Endothelial cell of umbilical vein (primary cell): ENCODE measurements around the gene ZFP36. TPM values are rescaled to one million over a fixed set of nuclear protein-coding genes. Genes with fewer than 3 reads are reported as not detected.

Source experiments
- Bru-seq: library from RNA; stranded (reverse); fragments of 400-500 nt; gene quantifications from one replicate; lab custom pipeline; 2021; lab: Mats Ljungman, UMichigan
- BruChase-seq, 2 experiments: library from RNA; stranded (reverse); fragments of 400-500 nt; gene quantifications; one replicate each; lab custom pipeline; 2021; lab: Mats Ljungman, UMichigan
- BruUV-seq: library from RNA; stranded (reverse); fragments of 400-500 nt; replicated peaks from 2 replicates; lab custom pipeline; 2021; lab: Mats Ljungman, UMichigan
- CTCF ChIA-PET: fragments of 300-600, 350-600 bp; sonication (Branson Sonifier 250); formaldehyde crosslinking; loops from one replicate; lab custom pipeline; 2021; ENCODE audit warnings: antibody characterized with exemption, inconsistent platforms; lab: Charles Lee
- POLR2A ChIA-PET: fragments of 300-600, 350-600 bp; sonication (Branson Sonifier 250); formaldehyde crosslinking; loops from one replicate; lab custom pipeline; 2021; ENCODE audit warnings: antibody characterized with exemption, inconsistent platforms; lab: Charles Lee
- DNase-seq: peaks from one replicate; pipeline ENCODE4 v3.0.0-alpha.2; 2011; ENCODE audit warnings: low read depth, low spot score
- FAIRE-seq: peaks from 2 replicates; lab custom pipeline; 2011; peaks lifted over from hg19 to GRCh38; lab: Jason Lieb, UNC
- H2AFZ ChIP-seq: 2 replicates; pipeline ENCODE4 v1.6.0; 2012; ENCODE audit warnings: low read depth, low read length, control low read depth, inconsistent platforms
- H3K27ac ChIP-seq: 2 replicates; pipeline ENCODE4 v1.5.1; 2011; ENCODE audit warnings: low read depth, mild to moderate bottlenecking, control low read depth, low read length, moderate library complexity; ENCODE audit not compliant: insufficient read depth
- H3K27me3 ChIP-seq, 2 experiments: 2 replicates each; pipeline versions ENCODE4 v1.6.0 to v1.6.1; 2011; ENCODE audit warnings: low read length in 2 of 2, mixed read lengths in 1 of 2; ENCODE audit not compliant: control insufficient read depth in 2 of 2, insufficient read depth in 2 of 2
- H3K36me3 ChIP-seq, 2 experiments: 2 replicates in 1 of 2; 3 replicates in 1 of 2; pipeline ENCODE4 v1.5.1; 2011; ENCODE audit warnings: low read length in 2 of 2, mild to moderate bottlenecking in 1 of 2, moderate library complexity in 1 of 2; ENCODE audit not compliant: control insufficient read depth in 2 of 2, insufficient read depth in 2 of 2; ENCODE audit errors: extremely low read depth in 1 of 2
- H3K4me1 ChIP-seq: 3 replicates; pipeline ENCODE4 v1.5.1; 2011; ENCODE audit warnings: mild to moderate bottlenecking, low read length; ENCODE audit not compliant: control insufficient read depth, insufficient read depth; ENCODE audit errors: extremely low read depth
- H3K4me2 ChIP-seq: 2 replicates; pipeline ENCODE4 v1.6.1; 2011; ENCODE audit warnings: low read length, control low read depth, mixed read lengths; ENCODE audit not compliant: insufficient read depth
- H3K4me3 ChIP-seq, 3 experiments: fragments of 200-600 bp in 1 of 3; sonication (generic), shearing (Covaris generic) in 1 of 3; replicated peaks in 1 of 3; 2 replicates each; pipeline ENCODE4 v1.5.1; 2011 to 2016; ENCODE audit warnings: control low read depth in 3 of 3, low read length in 3 of 3, mild to moderate bottlenecking in 2 of 3, inconsistent platforms in 1 of 3, low read depth in 1 of 3, moderate library complexity in 1 of 3; ENCODE audit not compliant: insufficient read depth in 1 of 3
- H3K79me2 ChIP-seq: 2 replicates; pipeline ENCODE4 v1.6.0; 2012; ENCODE audit warnings: low read length, inconsistent platforms; ENCODE audit not compliant: control insufficient read depth, insufficient read depth
- H3K9ac ChIP-seq: replicated peaks from 2 replicates; pipeline ENCODE3; 2011; ENCODE audit warnings: low read length, control low read depth; ENCODE audit not compliant: insufficient read depth; ENCODE audit errors: extremely low read depth
- H3K9me1 ChIP-seq: replicated peaks from 3 replicates; pipeline ENCODE4 v1.6.0; 2011; ENCODE audit warnings: mild to moderate bottlenecking, low read length; ENCODE audit not compliant: control insufficient read depth, insufficient read depth; ENCODE audit errors: extremely low read depth
- H3K9me3 ChIP-seq: replicated peaks from 2 replicates; pipeline ENCODE4 v1.5.1; 2012; ENCODE audit warnings: low read length, inconsistent platforms; ENCODE audit not compliant: control insufficient read depth, insufficient read depth
- H4K20me1 ChIP-seq: replicated peaks from 2 replicates; pipeline ENCODE3; 2011; ENCODE audit warnings: mild to moderate bottlenecking, low read length; ENCODE audit not compliant: control insufficient read depth, insufficient read depth; ENCODE audit errors: extremely low read depth
- CTCF ChIP-seq, 2 donors: IDR thresholded peaks; 1 replicate in 1 of 2; 2 replicates in 1 of 2; pipeline ENCODE4 v1.5.1; 2011; ENCODE audit warnings: low read length in 2 of 2, mild to moderate bottlenecking in 2 of 2, moderate library complexity in 2 of 2, control low read depth in 1 of 2, inconsistent platforms in 1 of 2, low read depth in 1 of 2; ENCODE audit not compliant: insufficient read depth in 1 of 2; ENCODE audit errors: extremely low read depth in 1 of 2
- FOS ChIP-seq: IDR thresholded peaks from 2 replicates; pipeline ENCODE4 v1.6.1; 2011; ENCODE audit warnings: mild to moderate bottlenecking, low read length, moderate library complexity, borderline replicate concordance; ENCODE audit not compliant: insufficient read depth
- MYC ChIP-seq: IDR thresholded peaks from one replicate; pipeline ENCODE4 v1.6.1; 2011; ENCODE audit warnings: mild to moderate bottlenecking, low read depth, low read length
- POLR2A ChIP-seq: IDR thresholded peaks from 2 replicates; pipeline ENCODE4 v1.6.1; 2012; ENCODE audit warnings: low read depth, mild to moderate bottlenecking, control low read depth, low read length
- POLR2AphosphoS5 ChIP-seq: IDR thresholded peaks from 2 replicates; pipeline ENCODE4 v1.6.1; 2012; ENCODE audit warnings: low read depth, mild to moderate bottlenecking, control low read depth, low read length, moderate library complexity; ENCODE audit not compliant: insufficient read depth
- dilution Hi-C: fragments of 300-500 bp; cut with MboI; formaldehyde crosslinking; loops from one replicate; pipeline ENCODE4 v1.15.0; 2019; ENCODE audit warnings: low sequenced_read_pairs; ENCODE audit not compliant: extremely low pct_ligation_motif_present
- intact Hi-C: fragments of 100-400 bp; cut with micrococcal nuclease; formaldehyde crosslinking; loops from one replicate; pipeline ENCODE4 v1.10.0; 2022
- long read RNA-seq: library from polyadenylated mRNA; stranded (forward); transcript quantifications from one replicate; pipeline ENCODE4 v2.0.0, GENCODE V29; 2021
- polyA minus RNA-seq, 3 experiments: library from RNA; depleted of rRNA, polyadenylated mRNA; stranded (reverse); fragments of >200 nt; gene quantifications; 1 replicate in 1 of 3; 2 replicates in 2 of 3; pipeline ENCODE4 v1.2.3, GENCODE V29; 2011
- polyA plus RNA-seq, 4 experiments: library from polyadenylated mRNA; depleted of rRNA in 3 of 4; stranded (reverse) in 3 of 4; unstranded in 1 of 4; fragments of >200 nt; gene quantifications; 2 replicates each; pipeline versions ENCODE4 v1.2.1 to v1.2.3, GENCODE V29; 2011 to 2012; ENCODE audit warnings: missing spikeins in 1 of 4
- total RNA-seq: library from RNA; stranded (reverse); gene quantifications from 2 replicates; pipeline ENCODE4 v1.2.3, GENCODE V29; 2021
- TF ChIP-seq, protein P1 (sequence below): IDR thresholded peaks from 2 replicates; pipeline ENCODE4 v1.6.1; 2011; ENCODE audit not compliant: insufficient read depth, insufficient read length

ZFP36 gene, protein sequence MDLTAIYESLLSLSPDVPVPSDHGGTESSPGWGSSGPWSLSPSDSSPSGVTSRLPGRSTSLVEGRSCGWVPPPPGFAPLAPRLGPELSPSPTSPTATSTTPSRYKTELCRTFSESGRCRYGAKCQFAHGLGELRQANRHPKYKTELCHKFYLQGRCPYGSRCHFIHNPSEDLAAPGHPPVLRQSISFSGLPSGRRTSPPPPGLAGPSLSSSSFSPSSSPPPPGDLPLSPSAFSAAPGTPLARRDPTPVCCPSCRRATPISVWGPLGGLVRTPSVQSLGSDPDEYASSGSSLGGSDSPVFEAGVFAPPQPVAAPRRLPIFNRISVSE
- total RNA-seq (12.2 and 26.5 TPM in 2 replicates), polyA plus RNA-seq (16.3 and 21.7 TPM in 2 replicates), polyA minus RNA-seq (5.3 and 6.6 TPM in 2 replicates), Bru-seq, nascent RNA (percentile 82 among the genes with signal in this experiment), BruChase-seq, experiment 1, labeled RNA remaining after a 6-hour chase (percentile 67 among the genes with signal in this experiment), BruChase-seq, experiment 2, labeled RNA remaining after a 2-hour chase (percentile 62 among the genes with signal in this experiment)
- 12.3 and 22.8 TPM in 2 replicates for polyA plus RNA-seq (2011; cell fraction: cytosol; rRNA removed)
- polyA plus RNA-seq (2011; cell fraction: nucleus; rRNA removed): 50.1 and 58.2 TPM in 2 replicates
- polyA plus RNA-seq (2012): 22.6 and 23.7 TPM in 2 replicates
- 25.8 TPM for polyA minus RNA-seq (2011; cell fraction: cytosol; rRNA and poly(A)+ RNA removed)
- polyA minus RNA-seq (2011; cell fraction: nucleus; rRNA and poly(A)+ RNA removed): 25.1 and 59.1 TPM in 2 replicates
- long read RNA-seq, transcript ZFP36-203 (2 exons, 1,786 nt): major isoform, 23 of 30 reads
- long read RNA-seq, partial matches to known transcripts: 0 of 30 reads
- long read RNA-seq, other reads (novel, unspliced or antisense): 7 of 30 reads

GRCh38 chr19:39406656-39407409 is at the start of gene ZFP36:
ZFP36 (plus strand) TSS chr19:39406847; CDS start chr19:39406905, 58 bp downstream.
- peaks cover 57% of the 10 kb centered on the region for H3K4me1 ChIP-seq
- H3K27me3 ChIP-seq: no peaks in the 10 kb centered on the region
- no peaks in the 10 kb centered on the region for H3K9me3 ChIP-seq
- H3K4me3 ChIP-seq: peak within 1 kb of the TSS; percentile 71 to 96 (median 88)
- FAIRE-seq (peak; percentile 75), DNase-seq (peak; percentile 76)
- H3K9me1 ChIP-seq: no peaks in the 10 kb centered on the region
- no peaks in the 10 kb centered on the region for H3K36me3 ChIP-seq
- H2AFZ ChIP-seq: peak within 1 kb of the TSS; percentile 18
- intact Hi-C loops (no loop called here), dilution Hi-C loops (no loop called here)
- H3K79me2 ChIP-seq: peaks cover 22% of the 10 kb centered on the region
- H3K4me2 ChIP-seq: peak within 1 kb of the TSS; percentile 83
- POLR2A ChIA-PET: interaction anchor here (0.5 to 2.4 kb wide), 7 partner anchors 9 to 476 kb away, joined by 3 to 10 read pairs (median 5); partner anchors contain the start of genes MED29, MRPS12, PAF1 and RPS16
- peak; percentile 98 for TF ChIP-seq POLR2AphosphoS5
- TF ChIP-seq, protein P1, sequence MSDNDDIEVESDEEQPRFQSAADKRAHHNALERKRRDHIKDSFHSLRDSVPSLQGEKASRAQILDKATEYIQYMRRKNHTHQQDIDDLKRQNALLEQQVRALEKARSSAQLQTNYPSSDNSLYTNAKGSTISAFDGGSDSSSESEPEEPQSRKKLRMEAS: peak; percentile 4
- TF ChIP-seq MYC: no peak
- TF ChIP-seq FOS: no peak
- TF ChIP-seq POLR2A: peak; percentile 99
- peak in 1 of 2 donors; percentile 9 for TF ChIP-seq CTCF (IDR thresholded peaks at IDR 0.05; ENCODE audit: extremely low read depth in 1 of 2, insufficient read depth in 1 of 2, low read depth in 1 of 2, low read length in 2 of 2)
- no peaks in the 10 kb centered on the region for H4K20me1 ChIP-seq
- peak within 1 kb of the TSS; percentile 92 for H3K9ac ChIP-seq
- CTCF ChIA-PET: interaction anchor here (5.0 kb wide), 1 partner anchor 10 kb away, joined by 42 read pairs; no protein-coding TSS in a partner anchor
- TSS peak; percentile 69 for BruUV-seq
- H3K27ac ChIP-seq: peak within 1 kb of the TSS; percentile 83
